ENCODE data around the gene TGFB3. TPM values are rescaled to one million over a fixed set of nuclear protein-coding genes. Genes with fewer than 3 reads are reported as not detected.
"Not testable (repeated sequence)": the region's sequence is repeated elsewhere in the genome, so short reads cannot be mapped to it uniquely, and the experiment has no call there.

Gene TGFB3
- total RNA-seq, 1 donor from 2014 or later: 22.8 TPM

DNA sequence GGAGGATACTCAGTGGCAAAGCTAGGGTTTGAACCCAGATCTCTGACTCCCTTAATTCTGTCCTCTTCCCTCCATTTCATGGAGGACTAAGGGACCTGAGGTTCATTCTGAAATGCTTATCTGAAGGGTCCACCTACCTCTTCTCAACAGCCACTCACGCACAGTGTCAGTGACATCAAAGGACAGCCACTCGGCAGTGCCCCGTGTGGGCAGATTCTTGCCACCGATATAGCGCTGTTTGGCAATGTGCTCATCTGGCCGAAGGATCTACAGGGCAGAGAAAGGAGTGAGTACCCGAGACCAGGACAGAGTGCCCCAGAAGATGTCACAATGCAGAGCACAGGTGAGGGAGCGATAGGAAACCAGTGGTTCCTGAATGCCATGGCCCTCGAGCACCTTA is 10.8 kb downstream of the TGFB3 start:
- ATAC-seq: no peak
- intact Hi-C loops (cut with micrococcal nuclease): loop anchor here (10.0 kb wide), 1 partner anchor 176 kb away; no protein-coding TSS in a partner anchor
- no peak for DNase-seq

DNA sequence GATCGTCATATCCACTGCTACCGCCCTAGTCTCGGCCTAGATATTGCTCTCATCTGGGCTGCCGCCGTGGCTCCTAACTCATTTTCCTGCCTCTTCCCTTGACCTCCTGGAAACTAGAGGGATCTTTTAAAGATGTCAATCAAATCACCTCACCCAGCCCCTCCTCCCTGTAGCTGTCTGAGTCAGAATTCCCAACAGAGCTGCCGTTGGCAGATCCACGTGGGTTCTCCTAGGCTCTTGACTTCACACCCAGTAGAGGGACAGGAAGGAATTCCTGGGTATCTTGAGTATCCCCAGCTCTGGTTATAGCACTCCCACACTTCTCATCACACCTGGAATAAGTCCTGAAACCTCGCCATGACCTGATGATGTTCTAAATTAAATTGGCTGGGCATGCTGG is 11.9 kb downstream of the TGFB3 start:
- no peak for DNase-seq
- intact Hi-C loops (cut with micrococcal nuclease): loop anchor here (10.0 kb wide), 1 partner anchor 175 kb away; no protein-coding TSS in a partner anchor
- ATAC-seq: peak; percentile 41

GRCh38 chr14:75969126-75969525 is 12.7 kb downstream of the TGFB3 start:
- DNase-seq (no peak), ATAC-seq (no peak)
- intact Hi-C loops (cut with micrococcal nuclease): no loop called here

- DNase-seq: no peak
- intact Hi-C loops (cut with micrococcal nuclease): no loop called here
- ATAC-seq: peak; percentile 77
Observed at GRCh38 chr14:75968456-75968855, 13.3 kb downstream of the TGFB3 start.

GRCh38 chr14:75967866-75968265 is 13.9 kb downstream of the TGFB3 start:
- intact Hi-C loops (cut with micrococcal nuclease): no loop called here
- DNase-seq (no peak), ATAC-seq (no peak)

DNA sequence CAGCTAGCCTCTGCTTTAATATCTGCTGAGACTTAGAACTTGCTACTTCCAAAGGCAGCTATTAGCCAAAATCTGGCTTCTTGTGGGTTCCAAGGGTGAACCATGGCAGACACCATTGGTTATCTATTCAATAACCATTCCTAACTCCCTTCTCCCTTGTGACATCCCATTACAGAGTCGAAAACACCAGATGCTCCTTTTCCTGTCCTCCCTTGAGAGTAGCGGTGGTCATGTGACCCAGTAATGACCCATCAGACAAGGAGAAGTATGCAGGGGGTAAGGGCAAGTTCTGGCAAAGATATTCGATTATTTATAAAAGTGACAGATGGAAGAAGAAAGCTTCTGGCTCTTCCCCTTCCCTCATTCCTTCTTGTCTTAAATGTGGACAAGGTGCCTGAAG is 20.1 kb downstream of the TGFB3 start:
- DNase-seq: no peak
- intact Hi-C loops (cut with micrococcal nuclease): no loop called here
- no peak for ATAC-seq

DNA sequence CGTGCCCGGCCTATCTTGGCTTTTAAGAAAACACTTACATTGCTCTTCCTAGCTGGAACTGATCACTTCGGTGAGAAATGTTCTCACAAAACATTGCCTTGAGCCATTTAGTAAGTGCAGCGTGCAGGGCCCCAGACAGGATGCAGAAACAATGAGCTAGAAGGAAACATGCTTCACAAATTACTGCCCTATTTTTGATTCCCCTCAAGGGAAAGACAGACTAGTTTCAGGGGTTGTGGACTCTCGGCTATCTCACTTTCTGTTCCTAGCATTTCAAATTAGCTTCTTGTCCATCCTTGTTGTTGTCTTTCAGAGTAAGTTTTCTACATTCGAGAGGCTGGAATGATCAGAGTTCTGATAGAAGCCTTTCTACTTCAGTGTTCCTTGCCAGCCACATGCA is 21.6 kb downstream of the TGFB3 start:
- intact Hi-C loops (cut with micrococcal nuclease): no loop called here
- DNase-seq: no peak
- no peak for ATAC-seq

GRCh38 chr14:75959031-75959430 is 22.8 kb downstream of the TGFB3 start:
- DNase-seq: no peak
- intact Hi-C loops (cut with micrococcal nuclease): no loop called here
- no peak for ATAC-seq

DNA sequence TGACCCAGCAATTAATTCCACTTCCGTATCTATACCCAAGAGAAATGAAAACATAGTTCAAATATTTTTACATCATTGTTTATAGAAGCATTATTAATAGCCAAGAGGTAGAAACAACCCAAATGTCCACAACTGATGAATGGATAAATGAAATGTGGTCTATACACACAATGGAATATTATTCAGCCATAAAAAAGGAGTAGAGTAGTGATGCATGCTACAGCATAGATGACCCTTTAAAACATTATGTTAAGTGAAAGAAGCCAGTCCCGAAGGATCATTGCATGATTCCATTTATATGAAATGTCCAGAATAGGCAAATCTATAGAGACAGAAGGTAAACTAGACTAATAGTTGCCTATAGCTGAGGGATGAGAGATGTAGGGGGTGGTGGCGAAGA is 29.3 kb downstream of the TGFB3 start:
- intact Hi-C loops (cut with micrococcal nuclease): no loop called here
- no peak for ATAC-seq
- no peak for DNase-seq

- intact Hi-C loops (cut with micrococcal nuclease): no loop called here
- DNase-seq (no peak), ATAC-seq (peak; percentile 81)
Observed at GRCh38 chr14:75946785-75947184, 35.0 kb downstream of the TGFB3 start.

DNA sequence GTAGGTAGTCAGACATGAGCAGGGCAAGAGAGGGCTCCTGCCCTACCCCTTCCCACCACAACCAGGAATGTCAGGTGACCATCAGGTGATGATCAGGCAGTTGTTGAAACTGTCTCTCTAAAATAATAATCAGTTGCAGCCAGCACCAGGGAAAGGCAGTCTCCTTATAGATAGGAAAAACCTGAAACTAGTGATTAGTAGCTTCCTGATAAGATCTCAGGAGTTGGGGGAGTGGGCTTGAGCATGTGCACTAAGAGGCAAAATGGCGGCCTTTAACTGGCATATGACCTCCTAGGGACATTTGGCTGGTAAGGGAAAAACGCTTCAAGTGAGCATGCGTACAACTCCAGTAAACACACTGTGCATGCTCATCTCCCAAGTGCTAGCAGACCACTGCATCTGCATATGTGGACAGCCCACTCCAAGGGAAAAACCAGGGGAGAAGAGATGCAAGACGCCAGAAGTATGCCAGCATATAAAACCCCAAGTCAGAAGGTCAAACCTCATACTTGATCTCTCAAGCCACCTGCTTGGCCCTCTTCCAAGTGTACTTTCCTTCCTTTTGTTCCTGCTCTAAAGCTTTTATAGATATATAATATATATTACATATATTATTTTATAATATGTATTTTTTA is 37.1 kb downstream of the TGFB3 start:
- ATAC-seq (no peak), DNase-seq (no peak)
- intact Hi-C loops (cut with micrococcal nuclease): no loop called here

DNA sequence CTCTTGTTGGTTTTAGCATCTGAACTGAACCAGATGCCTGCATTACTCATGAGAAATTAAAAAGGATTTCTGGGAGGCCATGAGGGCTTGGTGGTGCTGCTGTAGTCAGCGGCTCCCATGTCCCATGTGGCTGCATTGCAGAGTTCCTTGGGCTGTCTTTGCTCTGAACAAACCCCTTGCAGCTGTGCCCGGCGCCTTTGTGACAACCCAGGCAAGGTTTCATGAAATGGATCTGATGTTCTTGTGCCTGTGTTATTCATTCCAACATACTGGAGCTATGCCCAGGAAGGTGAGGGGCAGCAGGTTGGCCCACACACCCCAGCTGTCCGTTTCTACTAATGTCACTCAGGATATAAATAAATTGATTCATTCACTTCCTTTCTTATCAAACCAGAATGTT is 40.8 kb downstream of the TGFB3 start:
- DNase-seq: peak; percentile 38

DNA sequence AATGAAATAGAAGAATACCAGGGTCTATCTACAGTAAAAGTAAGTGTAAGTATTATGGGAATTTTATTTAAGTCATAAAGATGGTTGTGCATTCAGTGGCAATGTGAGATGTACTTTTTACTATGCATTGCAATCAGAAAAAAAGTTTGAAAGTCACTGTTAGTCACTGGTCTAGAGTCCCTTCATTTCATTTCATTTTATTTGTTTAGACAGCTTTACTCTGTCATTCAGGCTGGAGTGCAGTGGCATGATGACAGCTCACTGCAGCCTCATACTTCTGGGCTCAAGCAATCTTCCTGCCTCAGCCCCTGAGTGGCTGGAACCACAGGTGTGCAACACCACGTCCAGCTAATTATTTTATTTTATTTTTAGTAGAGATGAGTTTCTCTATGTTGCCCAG is 42.6 kb downstream of the TGFB3 start:
- DNase-seq (no peak), ATAC-seq (no peak)
- intact Hi-C loops (cut with micrococcal nuclease): no loop called here

More for the DNA sequence above, 40.8 kb downstream of the TGFB3 start:
- ATAC-seq: peak; percentile 94
- intact Hi-C loops (cut with micrococcal nuclease): no loop called here

DNA sequence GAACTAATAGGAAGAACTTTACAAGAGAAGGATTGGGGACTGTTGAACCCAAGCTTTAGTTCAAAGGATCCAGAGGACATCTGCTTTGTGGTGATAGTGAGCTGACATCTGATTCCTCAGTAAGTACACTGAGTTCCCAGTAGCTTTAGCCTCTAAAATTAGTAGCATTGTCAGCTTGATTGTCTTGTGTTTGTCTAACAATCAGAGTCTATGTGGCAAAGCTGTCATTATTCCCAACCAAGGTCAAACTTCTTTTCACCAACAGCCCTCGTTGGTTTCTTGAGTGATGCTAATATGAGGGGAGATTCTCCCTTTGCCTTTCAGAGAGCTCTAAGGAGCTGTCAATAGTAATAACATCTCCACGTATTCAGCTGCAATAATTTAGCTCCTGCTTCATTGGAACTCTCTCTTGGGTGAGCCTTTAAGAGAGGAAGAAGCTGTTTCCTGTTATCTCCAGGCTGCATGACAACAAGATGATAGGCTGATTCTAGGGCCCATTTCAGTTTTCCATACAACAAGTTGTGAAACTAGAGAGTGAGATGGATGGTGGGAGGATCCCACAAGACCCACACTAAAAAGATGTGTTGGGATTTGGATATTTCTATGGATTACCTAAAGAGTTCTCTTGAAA is 46.7 kb downstream of the TGFB3 start:
- intact Hi-C loops (cut with micrococcal nuclease): no loop called here
- ATAC-seq (peak; percentile 62), DNase-seq (no peak)

DNA sequence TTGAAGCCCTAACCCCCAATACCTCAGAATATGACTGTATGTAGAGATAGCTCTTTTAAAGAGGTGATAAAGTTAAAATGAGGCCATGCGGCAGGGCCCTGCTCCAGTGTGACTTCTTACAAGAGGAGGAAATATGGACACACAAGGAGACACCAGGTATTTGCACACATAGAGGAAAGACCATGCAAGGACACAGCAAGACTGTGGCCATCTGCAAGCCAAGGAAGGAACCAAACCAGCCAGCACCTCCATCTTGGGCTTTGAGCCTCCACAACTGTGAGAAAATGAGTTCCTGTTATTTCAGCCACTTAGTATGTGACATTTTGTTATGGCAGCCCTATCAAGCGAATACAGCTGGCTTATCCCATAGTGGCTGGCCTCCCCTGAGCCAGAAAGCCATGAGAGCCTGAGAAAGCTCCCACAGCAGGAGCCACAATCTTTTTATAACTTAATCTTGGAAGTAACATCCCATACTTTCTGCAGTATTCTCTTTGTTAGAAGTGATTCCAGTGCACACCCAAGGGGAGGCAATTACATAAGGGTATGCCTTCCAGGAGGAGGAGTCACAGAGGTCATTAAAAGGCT is 48.0 kb downstream of the TGFB3 start:
- no peak for DNase-seq
- intact Hi-C loops (cut with micrococcal nuclease): no loop called here
- no peak for ATAC-seq

GRCh38 chr14:75928690-75929181 is 53.1 kb downstream of the TGFB3 start:
- intact Hi-C loops (cut with micrococcal nuclease): no loop called here
- ATAC-seq (no peak), DNase-seq (no peak)

- DNase-seq: no peak
- intact Hi-C loops (cut with micrococcal nuclease): no loop called here
- no peak for ATAC-seq
Observed at GRCh38 chr14:75927564-75928087, 54.2 kb downstream of the TGFB3 start.

DNA sequence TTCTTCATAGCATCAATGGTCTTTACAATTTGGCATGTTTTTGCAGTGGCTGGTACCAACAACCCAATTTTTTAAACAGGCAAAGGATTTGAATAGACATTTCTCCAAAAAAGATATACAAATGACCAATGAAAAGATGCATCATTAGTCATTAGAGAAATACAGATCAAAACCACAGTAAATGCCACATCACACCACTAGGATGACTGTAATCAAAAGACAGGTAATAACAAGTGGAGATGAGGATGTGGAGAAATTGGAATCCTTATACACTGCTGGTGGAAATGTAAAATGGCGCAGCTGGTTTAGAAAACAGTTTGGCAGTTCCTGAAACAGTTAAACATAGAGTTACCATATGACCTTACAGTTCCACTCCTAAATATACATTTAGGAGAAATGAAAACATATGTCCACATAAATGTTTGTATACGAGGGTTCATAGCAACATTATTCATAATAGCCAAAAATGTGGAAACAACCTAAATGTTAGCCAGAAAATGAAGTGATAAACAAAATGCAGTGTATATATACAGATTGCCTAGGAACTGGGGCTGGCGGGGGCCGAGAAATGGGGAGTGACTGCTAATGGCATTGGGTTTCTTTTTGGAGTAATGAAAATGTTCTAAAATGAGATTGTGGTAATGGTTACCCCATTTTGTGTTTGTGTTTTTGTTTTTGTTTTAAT is 55.2 kb downstream of the TGFB3 start:
- intact Hi-C loops (cut with micrococcal nuclease): no loop called here
- ATAC-seq (no peak), DNase-seq (no peak)

- DNase-seq; intact Hi-C loops (cut with micrococcal nuclease); ATAC-seq: not testable (repeated sequence)
Observed at GRCh38 chr14:75925141-75925840, 56.5 kb downstream of the TGFB3 start.
